ENCODE data around the gene MANSC1. TPM values are rescaled to one million over a fixed set of nuclear protein-coding genes. Genes with fewer than 3 reads are reported as not detected.
A peak's percentile ranks its signal among the peaks of the same experiment; 100 is the strongest.

The MANSC1 gene
- total and polyA plus RNA-seq, 2 donors (not counting 3 experiments of a cell fraction or from before 2014, with no cell fraction given): 37.0 to 65.0 TPM

DNA sequence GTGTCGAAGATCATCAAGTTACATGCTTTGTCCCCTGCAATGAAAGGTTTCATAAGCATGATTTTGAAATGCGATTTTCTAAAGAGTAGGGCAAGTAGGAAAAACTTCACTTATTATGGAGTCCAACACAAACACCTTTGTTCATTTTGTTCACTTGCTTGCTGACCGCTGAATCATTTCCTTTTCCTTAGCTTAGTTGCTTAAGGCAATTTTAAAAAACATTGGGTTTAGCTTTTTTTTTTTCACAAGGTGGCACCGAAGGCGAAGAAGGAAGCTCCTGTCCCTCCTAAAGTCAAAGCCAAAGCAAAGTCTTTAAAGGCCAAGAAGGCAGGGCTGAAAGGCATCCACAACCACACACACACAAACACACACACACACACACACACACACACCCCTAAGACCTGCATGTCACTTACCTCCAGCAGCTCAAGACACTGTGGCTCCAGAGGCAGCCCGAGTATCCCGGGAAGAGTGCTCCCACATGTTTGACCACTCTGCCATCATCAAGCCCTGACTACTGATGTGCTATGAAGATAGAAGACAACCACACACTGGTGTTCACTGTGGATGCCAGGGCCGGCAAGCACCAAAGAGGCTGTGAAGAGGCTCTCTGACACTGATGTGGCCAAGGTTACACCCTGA is 11.4 kb downstream of the MANSC1 start:
- Histone ChIP-seq H3K27ac (ENCODE audit: insufficient read depth, low read depth, low read length) (peak overlapping the region; percentile 98), H3K36me3 (ENCODE audit: control insufficient read depth in 2 of 2, extremely low read depth in 1 of 2, insufficient read depth in 2 of 2, low read length in 2 of 2) (peaks cover 0 to 2% of the 10 kb centered on the region in 2 experiments), H3K27me3 (ENCODE audit: control insufficient read depth in 2 of 2, insufficient read depth in 2 of 2, low read length in 2 of 2) (no peaks in the 10 kb centered on the region), H3K4me2 (ENCODE audit: insufficient read depth, low read length) (peak overlapping the region; percentile 99), H3K79me2 (ENCODE audit: control insufficient read depth, insufficient read depth, low read length) (peaks cover 31% of the 10 kb centered on the region), H3K4me1 (ENCODE audit: control insufficient read depth, extremely low read depth, insufficient read depth, low read length) (peaks cover 38% of the 10 kb centered on the region), H3K9ac (replicated peaks; ENCODE audit: extremely low read depth, insufficient read depth, low read length) (peak overlapping the region; percentile 98), H3K9me1 (replicated peaks; ENCODE audit: control insufficient read depth, extremely low read depth, insufficient read depth, low read length) (no peaks in the 10 kb centered on the region), H4K20me1 (replicated peaks; ENCODE audit: control insufficient read depth, extremely low read depth, insufficient read depth, low read length) (no peaks in the 10 kb centered on the region), H2AFZ (ENCODE audit: low read depth, low read length) (peak overlapping the region; percentile 73), H3K9me3 (replicated peaks; ENCODE audit: control insufficient read depth, insufficient read depth, low read length) (no peaks in the 10 kb centered on the region), H3K4me3 (replicated peaks in 1 of 3; ENCODE audit: insufficient read depth in 1 of 3, low read depth in 1 of 3, low read length in 3 of 3) (peak overlapping the region; percentile 39 to 94 (median 40))
- dilution Hi-C loops (cut with MboI; ENCODE audit: extremely low pct_ligation_motif_present, low sequenced_read_pairs) (loop anchor here (25.0 kb wide), 1 partner anchor 251 kb away; no protein-coding TSS in a partner anchor), intact Hi-C loops (cut with micrococcal nuclease) (loop anchor here (1.0 to 5.0 kb wide), 3 partner anchors 19 to 691 kb away; partner anchors contain the start of genes BORCS5, ETV6 and GPR19)
- TSS peak; percentile 64 for BruUV-seq (replicated peaks)
- peak; percentile 93 for FAIRE-seq
- peak; percentile 92 for DNase-seq (ENCODE audit: low read depth, low spot score)
- TF ChIP-seq GATA2 (IDR thresholded peaks at IDR 0.05; ENCODE audit: insufficient read depth, insufficient read length, low read depth, low read length): no peak
- TF ChIP-seq FOS (IDR thresholded peaks at IDR 0.05; ENCODE audit: borderline replicate concordance, insufficient read depth, low read length): peak; percentile 73
- TF ChIP-seq, protein P1, sequence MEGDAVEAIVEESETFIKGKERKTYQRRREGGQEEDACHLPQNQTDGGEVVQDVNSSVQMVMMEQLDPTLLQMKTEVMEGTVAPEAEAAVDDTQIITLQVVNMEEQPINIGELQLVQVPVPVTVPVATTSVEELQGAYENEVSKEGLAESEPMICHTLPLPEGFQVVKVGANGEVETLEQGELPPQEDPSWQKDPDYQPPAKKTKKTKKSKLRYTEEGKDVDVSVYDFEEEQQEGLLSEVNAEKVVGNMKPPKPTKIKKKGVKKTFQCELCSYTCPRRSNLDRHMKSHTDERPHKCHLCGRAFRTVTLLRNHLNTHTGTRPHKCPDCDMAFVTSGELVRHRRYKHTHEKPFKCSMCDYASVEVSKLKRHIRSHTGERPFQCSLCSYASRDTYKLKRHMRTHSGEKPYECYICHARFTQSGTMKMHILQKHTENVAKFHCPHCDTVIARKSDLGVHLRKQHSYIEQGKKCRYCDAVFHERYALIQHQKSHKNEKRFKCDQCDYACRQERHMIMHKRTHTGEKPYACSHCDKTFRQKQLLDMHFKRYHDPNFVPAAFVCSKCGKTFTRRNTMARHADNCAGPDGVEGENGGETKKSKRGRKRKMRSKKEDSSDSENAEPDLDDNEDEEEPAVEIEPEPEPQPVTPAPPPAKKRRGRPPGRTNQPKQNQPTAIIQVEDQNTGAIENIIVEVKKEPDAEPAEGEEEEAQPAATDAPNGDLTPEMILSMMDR (IDR thresholded peaks at IDR 0.05; ENCODE audit: extremely low read depth in 1 of 2, insufficient read depth in 1 of 2, low read depth in 1 of 2, low read length in 2 of 2): no peak
- TF ChIP-seq MAX (IDR thresholded peaks at IDR 0.05; ENCODE audit: insufficient read depth, insufficient read length): no peak
- TF ChIP-seq EZH2 (IDR thresholded peaks at IDR 0.05; ENCODE audit: borderline replicate concordance, low read depth, low read length, severe bottlenecking): no peak
- TF ChIP-seq POLR2AphosphoS5 (IDR thresholded peaks at IDR 0.05; ENCODE audit: insufficient read depth, low read depth, low read length): no peak
- TF ChIP-seq MYC (IDR thresholded peaks at IDR 0.05; ENCODE audit: low read depth, low read length): no peak
- peak; percentile 37 for TF ChIP-seq POLR2A (IDR thresholded peaks at IDR 0.05; ENCODE audit: low read depth, low read length)
- TF ChIP-seq JUN (IDR thresholded peaks at IDR 0.05; ENCODE audit: borderline replicate concordance, insufficient read depth, insufficient read length, low read depth): peak; percentile 85
- ChIA-PET CTCF (interaction anchor here (1.0 to 2.0 kb wide), 9 partner anchors 9 to 398 kb away, joined by 3 to 21 read pairs (median 5); partner anchors contain the start of genes BORCS5 and MANSC1), POLR2A (interaction anchor here (0.6 to 1.9 kb wide), 3 partner anchors 11 to 19 kb away, joined by 4 to 9 read pairs (median 6); partner anchors contain the start of genes BORCS5 and MANSC1)

Data from endothelial cell of umbilical vein (primary cell).